H9 (cell line): ENCODE data around the gene TST. TPM values are rescaled to one million over a fixed set of nuclear protein-coding genes. Genes with fewer than 3 reads are reported as not detected.
A peak's percentile ranks its signal among the peaks of the same experiment; 100 is the strongest.

Experiments
- DNase-seq: peaks from one replicate; pipeline ENCODE4 v3.0.0-alpha.2; 2017
- H2AFZ ChIP-seq: one replicate; pipeline ENCODE4 v1.6.1; 2013; ENCODE audit warnings: mild to moderate bottlenecking, low read length, control low read depth, moderate library complexity
- H2AK5ac ChIP-seq: 2 replicates; pipeline ENCODE4 v1.6.1; 2013; ENCODE audit warnings: low read length, control low read depth, mixed read lengths; ENCODE audit not compliant: insufficient read length
- H2BK120ac ChIP-seq: one replicate; pipeline ENCODE4 v1.6.1; 2013; ENCODE audit warnings: low read depth, mild to moderate bottlenecking, low read length, control low read depth, inconsistent platforms; ENCODE audit not compliant: poor library complexity, severe bottlenecking
- H2BK12ac ChIP-seq: 2 replicates; pipeline ENCODE4 v1.6.1; 2013; ENCODE audit warnings: low read length, control low read depth, mixed read lengths, low read depth; ENCODE audit not compliant: insufficient read length
- H2BK15ac ChIP-seq: 2 replicates; pipeline ENCODE4 v1.6.1; 2013; ENCODE audit warnings: low read depth, low read length, control low read depth
- H2BK20ac ChIP-seq: one replicate; pipeline ENCODE4 v1.6.1; 2013; ENCODE audit warnings: low read depth, mild to moderate bottlenecking, low read length, control low read depth, inconsistent platforms; ENCODE audit not compliant: poor library complexity, severe bottlenecking
- H2BK5ac ChIP-seq: 2 replicates; pipeline ENCODE4 v1.6.1; 2013; ENCODE audit warnings: low read length, control low read depth, mixed read lengths; ENCODE audit not compliant: insufficient read length
- H3K14ac ChIP-seq: 2 replicates; pipeline ENCODE4 v1.6.1; 2013; ENCODE audit warnings: low read length, control low read depth; ENCODE audit not compliant: insufficient read depth
- H3K18ac ChIP-seq: 2 replicates; pipeline ENCODE4 v1.6.1; 2013; ENCODE audit warnings: low read depth, mild to moderate bottlenecking, mixed read lengths, low read length, control low read depth; ENCODE audit not compliant: insufficient read length
- H3K23ac ChIP-seq: 2 replicates; pipeline ENCODE4 v1.6.1; 2013; ENCODE audit warnings: low read length, control low read depth, mixed read lengths, low read depth; ENCODE audit not compliant: insufficient read length
- H3K23me2 ChIP-seq: 2 replicates; pipeline ENCODE4 v1.6.1; 2013; ENCODE audit warnings: low read depth, mild to moderate bottlenecking, mixed read lengths, low read length, control low read depth; ENCODE audit not compliant: insufficient read length, poor library complexity, severe bottlenecking
- H3K27ac ChIP-seq: 2 replicates; pipeline ENCODE4 v1.5.1; 2013; ENCODE audit warnings: low read length, control low read depth, mixed read lengths, low read depth; ENCODE audit not compliant: insufficient read length
- H3K27me3 ChIP-seq: 2 replicates; pipeline ENCODE4 v1.6.1; 2013; ENCODE audit warnings: low read length, control low read depth, inconsistent platforms; ENCODE audit not compliant: insufficient read depth
- H3K4ac ChIP-seq: 2 replicates; pipeline ENCODE4 v1.6.1; 2013; ENCODE audit warnings: low read depth, mild to moderate bottlenecking, control low read depth, inconsistent platforms, low read length, moderate library complexity
- H3K4me1 ChIP-seq: 2 replicates; pipeline ENCODE4 v1.6.1; 2013; ENCODE audit warnings: low read length, control low read depth, inconsistent platforms; ENCODE audit not compliant: insufficient read depth
- H3K4me2 ChIP-seq: 2 replicates; pipeline ENCODE4 v1.6.1; 2013; ENCODE audit warnings: low read length, control low read depth, mixed read lengths; ENCODE audit not compliant: insufficient read length, insufficient read depth
- H3K56ac ChIP-seq: 2 replicates; pipeline ENCODE4 v1.6.1; 2013; ENCODE audit warnings: low read depth, mild to moderate bottlenecking, mixed read lengths, low read length, control low read depth; ENCODE audit not compliant: insufficient read length
- H3K79me1 ChIP-seq: 2 replicates; pipeline ENCODE4 v1.6.1; 2013; ENCODE audit warnings: low read depth, mild to moderate bottlenecking, moderate library complexity, low read length, control low read depth, inconsistent platforms; ENCODE audit not compliant: insufficient read depth, poor library complexity, severe bottlenecking
- H3K79me2 ChIP-seq: 2 replicates; pipeline ENCODE4 v1.6.1; 2013; ENCODE audit warnings: low read length, control low read depth, inconsistent platforms; ENCODE audit not compliant: insufficient read depth
- H3K9ac ChIP-seq: 2 replicates; pipeline ENCODE4 v1.6.1; 2013; ENCODE audit warnings: low read length, control low read depth, mixed read lengths; ENCODE audit not compliant: insufficient read length; ENCODE audit errors: extremely low read depth
- H3K9me3 ChIP-seq: one replicate; pipeline ENCODE4 v1.6.1; 2013; ENCODE audit warnings: low read depth, low read length, inconsistent platforms; ENCODE audit not compliant: control insufficient read depth
- H3T11ph ChIP-seq: one replicate; pipeline ENCODE4 v1.6.1; 2013; ENCODE audit warnings: mild to moderate bottlenecking, low read length, control low read depth, inconsistent platforms
- H4K20me1 ChIP-seq: one replicate; pipeline ENCODE4 v1.6.1; 2013; ENCODE audit not compliant: control insufficient read depth, insufficient read length, insufficient read depth
- H4K5ac ChIP-seq: 2 replicates; pipeline ENCODE4 v1.6.1; 2013; ENCODE audit warnings: low read depth, mild to moderate bottlenecking, mixed read lengths, low read length, control low read depth; ENCODE audit not compliant: insufficient read length
- H4K8ac ChIP-seq: replicated peaks from 2 replicates; pipeline ENCODE4 v1.6.1; 2013; ENCODE audit warnings: low read length, control low read depth, mixed read lengths, low read depth; ENCODE audit not compliant: insufficient read length
- H4K91ac ChIP-seq: 2 replicates; pipeline ENCODE4 v1.6.1; 2013; ENCODE audit warnings: low read depth, mild to moderate bottlenecking, moderate library complexity, mixed read lengths, low read length, control low read depth; ENCODE audit not compliant: insufficient read length
- H3K27ac Mint-ChIP-seq, 3 experiments: 2 replicates in 2 of 3; 3 replicates in 1 of 3; pipeline ENCODE4 v1.8.0; 2020 to 2021; ENCODE audit warnings: mixed read lengths in 3 of 3, mild to moderate bottlenecking in 1 of 3, moderate library complexity in 1 of 3
- H3K27me3 Mint-ChIP-seq: 2 replicates; pipeline ENCODE4 v1.8.0; 2021; ENCODE audit warnings: low read depth, mild to moderate bottlenecking, moderate library complexity, mixed read lengths
- H3K36me3 Mint-ChIP-seq, 3 experiments: 2 replicates in 2 of 3; 3 replicates in 1 of 3; pipeline ENCODE4 v1.8.0; 2020 to 2021; ENCODE audit warnings: low read depth in 3 of 3, mixed read lengths in 3 of 3; ENCODE audit not compliant: insufficient read depth in 1 of 3
- H3K4me1 Mint-ChIP-seq, 2 experiments: 2 replicates each; pipeline ENCODE4 v1.8.0; 2020; ENCODE audit warnings: mixed read lengths in 2 of 2
- H3K4me3 Mint-ChIP-seq, 2 experiments: 2 replicates in 1 of 2; 3 replicates in 1 of 2; pipeline ENCODE4 v1.8.0; 2020 to 2021; ENCODE audit warnings: mild to moderate bottlenecking in 2 of 2, mixed read lengths in 2 of 2, moderate library complexity in 1 of 2
- H3K9me3 Mint-ChIP-seq, 2 experiments: 2 replicates in 1 of 2; 3 replicates in 1 of 2; pipeline ENCODE4 v1.8.0; 2020; ENCODE audit warnings: mild to moderate bottlenecking in 2 of 2, mixed read lengths in 2 of 2, moderate library complexity in 1 of 2
- CTCF ChIP-seq: fragments of 200-600 bp; sonication (generic); conservative IDR thresholded peaks from 3 replicates; pipeline ENCODE4 v1.8.0; 2021; ENCODE audit warnings: antibody characterized with exemption, mild to moderate bottlenecking
- WGBS: extraction: QIAGEN DNeasy Blood & Tissue Kit; methylation state at CpG from one replicate; pipeline ENCODE4 v1.1.7; 2013; ENCODE audit warnings: missing lambda C conversion rate, low lambda C conversion rate, mixed read lengths; ENCODE audit not compliant: insufficient read length; ENCODE audit errors: extremely low coverage; 5-methylcytosine and 5-hydroxymethylcytosine counted together
- total RNA-seq: library from RNA; stranded (reverse); gene quantifications from 2 replicates; pipeline ENCODE4 v1.2.1, GENCODE V29; 2021

The TST gene
- total RNA-seq, 1 experiment from 2014 or later: 31.9 TPM

GRCh38 chr22:37023743-37024338 is 4.6 kb upstream of the TST start:
- Histone ChIP-seq H2BK20ac (no peak overlapping the region), H3K9ac (no peak overlapping the region), H3K4ac (no peak overlapping the region), H3K9me3 (no peaks in the 10 kb centered on the region), H4K8ac (no peak overlapping the region), H3K18ac (no peak overlapping the region), H2AFZ (no peak overlapping the region), H3K27me3 (no peaks in the 10 kb centered on the region), H3K79me1 (no peaks in the 10 kb centered on the region), H2BK15ac (no peak overlapping the region), H3K14ac (no peak overlapping the region), H3K4me2 (no peak overlapping the region), H2AK5ac (no peak overlapping the region), H3K79me2 (no peaks in the 10 kb centered on the region), H2BK12ac (no peak overlapping the region), H3K56ac (no peak overlapping the region), H3T11ph (no peak overlapping the region), H4K91ac (no peak overlapping the region), H3K27ac (no peak overlapping the region), H4K5ac (no peak overlapping the region), H2BK5ac (no peak overlapping the region), H3K4me1 (no peaks in the 10 kb centered on the region), H3K23me2 (no peaks in the 10 kb centered on the region), H4K20me1 (no peaks in the 10 kb centered on the region), H2BK120ac (no peak overlapping the region), H3K23ac (no peak overlapping the region)
- Mint-ChIP-seq H3K4me3 (no peak overlapping the region), H3K27me3 (no peaks in the 10 kb centered on the region), H3K27ac (0 out of 7 replicates have a peak overlapping the region, but pooled peaks of 1 of the 3 experiments have one; percentile 23), H3K4me1 (peaks cover 22 to 37% of the 10 kb centered on the region in 2 experiments), H3K9me3 (no peaks in the 10 kb centered on the region), H3K36me3 (peaks cover 12 to 40% (median 39%) of the 10 kb centered on the region in 3 experiments; a peak in 6 of 7 replicates)
- no CpG with 5 or more reads among the region's 34 CpGs for WGBS
- no peak for DNase-seq
- TF ChIP-seq CTCF: no peak
